Activated gamma-delta T cell treated with Interleukin-2 at 50 U/mL for 16 hours (primary cell): ENCODE results near the gene ILF3.

ENCODE experiments used
- DNase-seq: peaks from one replicate; pipeline ENCODE4 v3.0.0-alpha.2; 2020

The ILF3 gene

DNA sequence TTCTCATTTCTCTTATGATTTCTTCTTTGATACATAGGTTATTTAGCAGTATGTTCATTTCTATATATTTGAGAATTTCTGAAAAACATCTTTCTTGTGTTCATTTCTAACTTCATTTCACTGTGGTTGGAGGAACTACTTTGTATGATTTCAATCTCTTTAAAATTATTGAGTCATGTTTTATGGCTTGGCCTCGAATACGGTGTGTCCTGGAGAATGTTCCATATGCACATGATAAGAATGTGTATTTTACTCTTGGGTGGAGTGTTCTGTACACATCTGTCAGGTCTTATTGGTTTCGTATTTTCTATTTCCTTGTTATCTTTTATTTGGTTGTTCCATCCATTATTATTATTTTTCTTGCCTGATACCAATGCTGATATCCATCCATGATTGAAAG, 86.7 kb downstream of the ILF3 start:
- DNase-seq: no peak
